ENCODE measurements around the gene FOXA2.

DNA sequence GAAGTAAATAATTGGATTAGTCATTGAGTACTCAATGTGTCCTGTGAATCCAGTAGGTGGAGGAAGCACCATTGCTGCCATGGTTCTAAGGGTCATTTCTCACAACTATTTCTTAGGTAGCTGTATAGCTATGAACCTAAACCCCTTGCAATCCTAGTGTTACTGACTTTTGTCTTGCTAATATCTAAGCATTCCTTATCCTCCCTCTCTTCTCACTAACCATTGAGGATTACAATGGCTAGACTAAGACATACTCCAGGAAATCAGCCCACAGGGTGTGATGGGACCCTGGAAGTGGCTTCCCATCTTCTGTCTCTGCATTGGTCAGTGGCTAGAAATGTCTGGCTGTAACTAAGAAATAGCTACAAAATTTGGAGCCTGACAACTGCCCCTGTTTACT is 27.3 kb upstream of the FOXA2 start:
- TF ChIP-seq CTCF (IDR thresholded peaks at IDR 0.05 in 8 of 11, conservative IDR thresholded peaks at IDR 0.05 in 3 of 11) (no peak), POLR2A (IDR thresholded peaks at IDR 0.05) (no peak)

Data from spleen (tissue), 7 donors.